ENCODE measurements around the gene BCAS1. TPM values are rescaled to one million over a fixed set of nuclear protein-coding genes. Genes with fewer than 3 reads are reported as not detected.

BCAS1 gene
- total RNA-seq, 1 donor from 2014 or later = 0.04 TPM

- H3K27me3 ChIP-seq (ENCODE audit: control insufficient read depth, insufficient read depth, low read length) = no peaks in the 10 kb centered on the region
- H3K4me3 ChIP-seq (ENCODE audit: low read depth, low read length) = no peak overlapping the region
- H3K36me3 ChIP-seq (ENCODE audit: control insufficient read depth, insufficient read depth, low read length) = no peaks in the 10 kb centered on the region
- TF ChIP-seq, protein P1, sequence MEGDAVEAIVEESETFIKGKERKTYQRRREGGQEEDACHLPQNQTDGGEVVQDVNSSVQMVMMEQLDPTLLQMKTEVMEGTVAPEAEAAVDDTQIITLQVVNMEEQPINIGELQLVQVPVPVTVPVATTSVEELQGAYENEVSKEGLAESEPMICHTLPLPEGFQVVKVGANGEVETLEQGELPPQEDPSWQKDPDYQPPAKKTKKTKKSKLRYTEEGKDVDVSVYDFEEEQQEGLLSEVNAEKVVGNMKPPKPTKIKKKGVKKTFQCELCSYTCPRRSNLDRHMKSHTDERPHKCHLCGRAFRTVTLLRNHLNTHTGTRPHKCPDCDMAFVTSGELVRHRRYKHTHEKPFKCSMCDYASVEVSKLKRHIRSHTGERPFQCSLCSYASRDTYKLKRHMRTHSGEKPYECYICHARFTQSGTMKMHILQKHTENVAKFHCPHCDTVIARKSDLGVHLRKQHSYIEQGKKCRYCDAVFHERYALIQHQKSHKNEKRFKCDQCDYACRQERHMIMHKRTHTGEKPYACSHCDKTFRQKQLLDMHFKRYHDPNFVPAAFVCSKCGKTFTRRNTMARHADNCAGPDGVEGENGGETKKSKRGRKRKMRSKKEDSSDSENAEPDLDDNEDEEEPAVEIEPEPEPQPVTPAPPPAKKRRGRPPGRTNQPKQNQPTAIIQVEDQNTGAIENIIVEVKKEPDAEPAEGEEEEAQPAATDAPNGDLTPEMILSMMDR (IDR thresholded peaks at IDR 0.05; ENCODE audit: insufficient read depth, low read length, poor library complexity, severe bottlenecking) = no peak
- DNase-seq (ENCODE audit: low read depth) = no peak
Observed at GRCh38 chr20:53964501-53965253, 105.7 kb downstream of the BCAS1 start.

DNA sequence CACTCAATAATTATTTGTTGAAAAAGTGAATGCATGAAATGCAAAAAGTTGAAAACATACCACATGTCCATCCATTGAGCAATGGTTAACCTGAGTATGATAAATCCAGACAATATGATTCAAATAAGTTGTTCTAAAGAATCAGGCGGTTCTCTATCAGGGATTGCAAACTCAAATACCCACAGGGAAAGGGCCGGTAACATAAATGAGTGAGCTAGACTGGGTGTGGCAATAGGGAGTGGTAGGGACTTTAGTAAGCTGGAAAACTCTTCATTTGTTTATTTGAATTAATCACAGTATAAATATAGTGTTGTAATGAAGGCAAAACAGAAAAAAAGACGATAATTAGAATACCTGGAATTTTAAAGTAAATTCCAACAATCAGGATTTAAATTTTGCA, 106.3 kb downstream of the BCAS1 start:
- TF ChIP-seq, protein P1 (IDR thresholded peaks at IDR 0.05; ENCODE audit: insufficient read depth, low read length, poor library complexity, severe bottlenecking) = no peak
- Histone ChIP-seq H3K4me3 (ENCODE audit: low read depth, low read length) (no peak overlapping the region), H3K36me3 (ENCODE audit: control insufficient read depth, insufficient read depth, low read length) (no peaks in the 10 kb centered on the region), H3K27me3 (ENCODE audit: control insufficient read depth, insufficient read depth, low read length) (no peaks in the 10 kb centered on the region)
- DNase-seq (ENCODE audit: low read depth) = no peak

- DNase-seq (ENCODE audit: low read depth) = no peak
- H3K36me3 ChIP-seq (ENCODE audit: control insufficient read depth, insufficient read depth, low read length) = no peaks in the 10 kb centered on the region
- H3K27me3 ChIP-seq (ENCODE audit: control insufficient read depth, insufficient read depth, low read length) = no peaks in the 10 kb centered on the region
- no peak overlapping the region for H3K4me3 ChIP-seq (ENCODE audit: low read depth, low read length)
- TF ChIP-seq, protein P1 (IDR thresholded peaks at IDR 0.05; ENCODE audit: insufficient read depth, low read length, poor library complexity, severe bottlenecking) = no peak
Observed at GRCh38 chr20:53963635-53964034, 106.8 kb downstream of the BCAS1 start.

DNA sequence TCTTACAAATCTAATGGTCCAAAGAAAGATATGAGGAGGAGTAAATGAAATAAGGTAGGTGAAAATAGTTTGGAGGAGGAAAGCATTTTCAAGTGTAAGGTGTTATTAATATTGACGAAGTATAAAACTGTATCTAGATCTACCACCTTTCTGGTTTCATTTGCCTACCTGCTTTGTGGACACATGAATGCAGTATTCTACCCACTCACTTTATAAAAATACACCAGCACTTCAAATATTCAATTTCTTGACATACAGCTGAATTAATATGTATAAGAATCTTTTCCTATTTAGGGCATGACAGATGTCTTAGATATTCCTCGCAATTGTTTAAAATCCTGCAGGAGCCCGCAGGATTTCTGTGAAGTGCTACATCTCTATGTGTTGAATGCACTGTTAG, 108.0 kb downstream of the BCAS1 start:
- TF ChIP-seq, protein P1 (IDR thresholded peaks at IDR 0.05; ENCODE audit: insufficient read depth, low read length, poor library complexity, severe bottlenecking) = no peak
- Histone ChIP-seq H3K4me3 (ENCODE audit: low read depth, low read length) (no peak overlapping the region), H3K27me3 (ENCODE audit: control insufficient read depth, insufficient read depth, low read length) (no peaks in the 10 kb centered on the region), H3K36me3 (ENCODE audit: control insufficient read depth, insufficient read depth, low read length) (no peaks in the 10 kb centered on the region)
- no peak for DNase-seq (ENCODE audit: low read depth)

- DNase-seq (ENCODE audit: low read depth) = no peak
- Histone ChIP-seq H3K36me3 (ENCODE audit: control insufficient read depth, insufficient read depth, low read length) (no peaks in the 10 kb centered on the region), H3K4me3 (ENCODE audit: low read depth, low read length) (no peak overlapping the region), H3K27me3 (ENCODE audit: control insufficient read depth, insufficient read depth, low read length) (no peaks in the 10 kb centered on the region)
- TF ChIP-seq, protein P1 (IDR thresholded peaks at IDR 0.05; ENCODE audit: insufficient read depth, low read length, poor library complexity, severe bottlenecking) = no peak
Observed at GRCh38 chr20:53961527-53961926, 108.9 kb downstream of the BCAS1 start.

Measured in kidney epithelial cell (primary cell).